ENCODE data around the gene KLHL29.
"Not testable (repeated sequence)": the region's sequence is repeated elsewhere in the genome, so short reads cannot be mapped to it uniquely, and the experiment has no call there.

Gene KLHL29

GRCh38 chr2:23718931-23719700 lies 334.1 kb downstream of the KLHL29 start:
- Histone ChIP-seq H3K9ac (ENCODE audit: low read depth, low read length) (no peak overlapping the region), H3K4me1 (ENCODE audit: insufficient read depth, low read length) (no peaks in the 10 kb centered on the region), H3K9me3 (ENCODE audit: control insufficient read depth, insufficient read depth, low read length) (no peaks in the 10 kb centered on the region), H3K36me3 (ENCODE audit: insufficient read depth, low read length) (no peaks in the 10 kb centered on the region)

DNA sequence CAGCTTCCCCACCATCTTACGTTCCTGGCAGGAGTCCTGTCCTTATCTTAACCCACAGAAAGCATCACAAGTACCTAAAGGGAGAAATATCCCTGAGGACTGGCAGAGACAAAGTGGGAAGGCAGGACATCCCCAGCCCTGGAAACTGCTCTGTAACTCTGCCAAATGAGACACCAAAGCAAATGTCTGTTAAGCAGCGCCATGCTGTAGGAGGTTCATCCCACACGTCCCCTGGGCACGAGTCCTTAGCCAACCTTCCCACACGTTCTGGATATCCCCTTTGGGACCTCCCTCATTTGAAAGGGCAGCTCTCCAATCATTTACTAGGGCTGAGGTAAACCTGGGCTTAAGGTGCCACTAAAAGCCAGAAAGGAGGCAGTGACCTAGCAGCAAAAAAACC lies 334.7 kb downstream of the KLHL29 start:
- Histone ChIP-seq H3K36me3 (ENCODE audit: insufficient read depth, low read length) (no peaks in the 10 kb centered on the region), H3K9me3 (ENCODE audit: control insufficient read depth, insufficient read depth, low read length) (no peaks in the 10 kb centered on the region), H3K9ac (ENCODE audit: low read depth, low read length) (no peak overlapping the region), H3K4me1 (ENCODE audit: insufficient read depth, low read length) (no peaks in the 10 kb centered on the region)

DNA sequence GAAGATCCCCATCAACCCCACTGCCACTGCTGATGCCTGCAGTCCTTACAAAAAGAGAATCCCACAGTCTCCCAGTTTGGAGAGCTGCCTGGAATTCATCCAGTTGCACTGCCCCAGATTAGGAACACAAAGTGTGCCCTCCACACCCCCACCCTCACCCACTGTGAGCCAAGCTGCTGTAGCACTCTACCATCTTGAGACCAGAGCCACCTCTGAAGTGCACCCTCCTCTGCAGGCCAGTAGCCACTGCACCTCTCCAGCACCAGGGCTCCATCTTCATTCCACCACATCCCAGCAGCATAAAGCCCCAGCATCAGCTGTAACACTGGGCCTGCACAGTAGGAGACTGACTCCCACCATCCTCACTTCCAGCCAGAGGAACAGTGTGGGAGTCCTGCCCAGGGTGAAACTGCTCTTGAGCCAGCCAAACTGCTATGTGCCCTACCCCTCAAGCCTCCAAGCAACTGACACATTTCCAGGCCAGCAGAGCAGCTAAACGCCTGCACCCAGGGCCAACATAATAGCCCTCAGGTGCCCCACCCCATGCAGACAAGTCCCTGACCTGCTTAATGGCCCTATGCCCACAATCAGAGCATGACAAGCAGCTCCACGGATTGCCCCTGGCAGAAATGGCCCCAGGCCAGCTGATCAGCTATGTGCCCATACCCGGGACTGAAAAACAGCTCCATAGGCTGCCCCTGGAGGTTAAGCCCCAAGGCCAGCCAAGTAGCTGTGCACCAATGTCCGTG lies 335.9 kb downstream of the KLHL29 start:
- H3K9me3 ChIP-seq (ENCODE audit: control insufficient read depth, insufficient read depth, low read length): no peaks in the 10 kb centered on the region
- no peak overlapping the region for H3K9ac ChIP-seq (ENCODE audit: low read depth, low read length)
- H3K36me3 ChIP-seq (ENCODE audit: insufficient read depth, low read length): no peaks in the 10 kb centered on the region
- no peaks in the 10 kb centered on the region for H3K4me1 ChIP-seq (ENCODE audit: insufficient read depth, low read length)

DNA sequence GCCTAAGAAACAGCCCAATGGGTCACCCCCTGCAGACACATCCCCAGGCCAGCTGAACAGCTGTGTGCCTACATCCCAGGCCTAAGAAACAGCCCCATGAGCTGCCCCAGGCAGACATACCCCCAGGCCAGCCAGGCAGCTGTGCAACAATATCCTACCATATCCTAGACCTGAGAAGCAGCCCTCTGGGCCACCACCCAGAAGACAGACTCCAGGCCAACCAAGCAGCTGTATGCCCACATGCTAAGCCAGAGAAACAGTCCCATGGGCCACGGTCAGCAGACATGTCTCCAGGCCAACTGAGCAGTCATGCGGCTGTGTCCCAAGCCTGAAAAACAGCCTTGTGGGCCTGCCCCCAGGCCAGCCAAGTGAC lies 336.5 kb downstream of the KLHL29 start:
- H3K9ac ChIP-seq (ENCODE audit: low read depth, low read length): no peak overlapping the region
- H3K36me3 ChIP-seq (ENCODE audit: insufficient read depth, low read length): no peaks in the 10 kb centered on the region
- no peaks in the 10 kb centered on the region for H3K4me1 ChIP-seq (ENCODE audit: insufficient read depth, low read length)
- H3K9me3 ChIP-seq (ENCODE audit: control insufficient read depth, insufficient read depth, low read length): no peaks in the 10 kb centered on the region

DNA sequence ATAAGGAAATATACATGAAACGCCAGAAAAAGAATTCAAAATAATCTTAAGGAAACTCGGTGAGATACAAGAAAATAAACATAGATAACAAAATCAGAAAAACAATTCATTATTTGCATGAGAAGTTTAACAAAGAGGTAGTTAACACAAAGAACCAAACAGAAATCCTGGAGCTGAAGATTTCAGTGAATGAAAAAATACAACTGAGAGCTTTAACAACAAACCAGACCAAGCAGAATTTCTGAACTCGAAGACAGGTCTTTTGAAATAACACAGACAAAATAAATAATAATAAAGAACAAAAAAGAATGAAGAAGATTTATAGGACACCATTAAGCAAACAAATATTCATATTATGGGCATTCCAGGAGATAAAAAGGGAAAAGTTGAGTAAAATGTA lies 337.3 kb downstream of the KLHL29 start:
- H3K36me3 ChIP-seq (ENCODE audit: insufficient read depth, low read length): no peaks in the 10 kb centered on the region
- no peaks in the 10 kb centered on the region for H3K4me1 ChIP-seq (ENCODE audit: insufficient read depth, low read length)
- no peaks in the 10 kb centered on the region for H3K9me3 ChIP-seq (ENCODE audit: control insufficient read depth, insufficient read depth, low read length)
- no peak overlapping the region for H3K9ac ChIP-seq (ENCODE audit: low read depth, low read length)

DNA sequence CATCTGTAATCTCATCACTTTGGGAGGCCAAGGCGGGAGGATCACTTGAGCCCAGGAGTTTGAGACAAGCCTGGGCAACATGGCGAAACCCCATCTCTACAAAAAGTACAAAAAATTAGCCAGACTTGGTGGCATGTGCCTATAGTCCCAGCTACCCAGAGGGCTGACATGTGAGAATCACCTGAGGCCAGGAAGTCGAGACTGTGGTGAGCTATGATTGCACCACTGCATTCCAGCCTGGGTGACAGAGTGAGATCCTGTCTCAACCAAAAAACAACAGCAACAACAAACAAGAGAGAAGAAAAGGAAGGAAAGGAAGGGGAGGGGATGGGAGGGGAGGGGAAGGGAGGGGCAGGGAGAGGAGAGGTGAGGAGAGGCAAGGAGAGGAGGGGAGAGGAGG lies 338.1 kb downstream of the KLHL29 start:
- H3K4me1 ChIP-seq (ENCODE audit: insufficient read depth, low read length); H3K9ac ChIP-seq (ENCODE audit: low read depth, low read length); H3K9me3 ChIP-seq (ENCODE audit: control insufficient read depth, insufficient read depth, low read length); H3K36me3 ChIP-seq (ENCODE audit: insufficient read depth, low read length): not testable (repeated sequence)

DNA sequence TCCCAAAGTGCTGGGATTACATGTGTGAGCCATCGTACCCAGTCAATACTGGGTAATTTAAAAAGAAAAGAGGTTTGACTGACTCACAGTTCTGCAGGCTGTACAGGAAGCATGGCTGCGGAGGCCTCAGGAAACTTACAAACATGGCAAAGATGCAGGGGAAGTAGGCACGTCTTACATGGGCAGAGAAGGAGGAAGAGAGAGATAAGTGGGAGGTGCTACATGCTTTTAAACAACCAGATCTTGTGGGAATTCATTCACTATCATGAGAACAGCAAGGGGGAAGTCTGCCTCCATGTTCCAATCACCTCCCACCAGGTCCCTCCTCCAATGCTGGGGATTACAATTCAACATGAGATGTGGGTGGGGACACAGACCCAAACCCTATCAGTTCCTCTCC lies 349.4 kb downstream of the KLHL29 start:
- Histone ChIP-seq H3K9ac (ENCODE audit: low read depth, low read length) (no peak overlapping the region), H3K4me1 (ENCODE audit: insufficient read depth, low read length) (no peaks in the 10 kb centered on the region), H3K36me3 (ENCODE audit: insufficient read depth, low read length) (no peaks in the 10 kb centered on the region), H3K9me3 (ENCODE audit: control insufficient read depth, insufficient read depth, low read length) (peaks cover 3% of the 10 kb centered on the region; the same call in 1 of the 2 replicates)

GRCh38 chr2:23736783-23737182 lies 351.8 kb downstream of the KLHL29 start:
- H3K9ac ChIP-seq (ENCODE audit: low read depth, low read length); H3K36me3 ChIP-seq (ENCODE audit: insufficient read depth, low read length); H3K4me1 ChIP-seq (ENCODE audit: insufficient read depth, low read length); H3K9me3 ChIP-seq (ENCODE audit: control insufficient read depth, insufficient read depth, low read length): not testable (repeated sequence)

GRCh38 chr2:23745068-23745725 lies 360.2 kb downstream of the KLHL29 start:
- H3K9ac ChIP-seq (ENCODE audit: low read depth, low read length): no peak overlapping the region
- H3K4me1 ChIP-seq (ENCODE audit: insufficient read depth, low read length): no peaks in the 10 kb centered on the region
- H3K36me3 ChIP-seq (ENCODE audit: insufficient read depth, low read length): no peaks in the 10 kb centered on the region
- no peaks in the 10 kb centered on the region for H3K9me3 ChIP-seq (ENCODE audit: control insufficient read depth, insufficient read depth, low read length)

- no peaks in the 10 kb centered on the region for H3K4me1 ChIP-seq (ENCODE audit: insufficient read depth, low read length)
- no peak overlapping the region for H3K9ac ChIP-seq (ENCODE audit: low read depth, low read length)
- no peaks in the 10 kb centered on the region for H3K9me3 ChIP-seq (ENCODE audit: control insufficient read depth, insufficient read depth, low read length)
- 0 out of 2 replicates have a peak, but pooled peaks cover 3% of the 10 kb centered on the region for H3K36me3 ChIP-seq (ENCODE audit: insufficient read depth, low read length)
Measured at GRCh38 chr2:23745726-23746105, 360.7 kb downstream of the KLHL29 start.

GRCh38 chr2:23746141-23746863 lies 361.3 kb downstream of the KLHL29 start:
- H3K9me3 ChIP-seq (ENCODE audit: control insufficient read depth, insufficient read depth, low read length): no peaks in the 10 kb centered on the region
- 0 out of 2 replicates have a peak, but pooled peaks cover 4% of the 10 kb centered on the region for H3K36me3 ChIP-seq (ENCODE audit: insufficient read depth, low read length)
- H3K4me1 ChIP-seq (ENCODE audit: insufficient read depth, low read length): no peaks in the 10 kb centered on the region
- no peak overlapping the region for H3K9ac ChIP-seq (ENCODE audit: low read depth, low read length)

- H3K4me1 ChIP-seq (ENCODE audit: insufficient read depth, low read length): peaks cover 7% of the 10 kb centered on the region
- 0 out of 2 replicates have a peak, but pooled peaks cover 4% of the 10 kb centered on the region for H3K36me3 ChIP-seq (ENCODE audit: insufficient read depth, low read length)
- H3K9me3 ChIP-seq (ENCODE audit: control insufficient read depth, insufficient read depth, low read length): no peaks in the 10 kb centered on the region
- H3K9ac ChIP-seq (ENCODE audit: low read depth, low read length): no peak overlapping the region
Measured at GRCh38 chr2:23751747-23752265, 366.8 kb downstream of the KLHL29 start.

- peaks cover 15% of the 10 kb centered on the region for H3K4me1 ChIP-seq (ENCODE audit: insufficient read depth, low read length)
- 0 out of 2 replicates have a peak, but pooled peaks cover 4% of the 10 kb centered on the region for H3K36me3 ChIP-seq (ENCODE audit: insufficient read depth, low read length)
- H3K9me3 ChIP-seq (ENCODE audit: control insufficient read depth, insufficient read depth, low read length): no peaks in the 10 kb centered on the region
- no peak overlapping the region for H3K9ac ChIP-seq (ENCODE audit: low read depth, low read length)
Measured at GRCh38 chr2:23753291-23754010, 368.5 kb downstream of the KLHL29 start.

Data from ES-I3 (cell line).